Inflammatory macrophage (primary cell): ENCODE results near the gene POMT2.
"Not testable (repeated sequence)": the region's sequence is repeated elsewhere in the genome, so short reads cannot be mapped to it uniquely, and the experiment has no call there.

Source experiments
- DNase-seq, 2 donors: peaks; one replicate each; pipeline ENCODE4 v3.0.0-alpha.2; 2020 to 2022

Gene POMT2

DNA sequence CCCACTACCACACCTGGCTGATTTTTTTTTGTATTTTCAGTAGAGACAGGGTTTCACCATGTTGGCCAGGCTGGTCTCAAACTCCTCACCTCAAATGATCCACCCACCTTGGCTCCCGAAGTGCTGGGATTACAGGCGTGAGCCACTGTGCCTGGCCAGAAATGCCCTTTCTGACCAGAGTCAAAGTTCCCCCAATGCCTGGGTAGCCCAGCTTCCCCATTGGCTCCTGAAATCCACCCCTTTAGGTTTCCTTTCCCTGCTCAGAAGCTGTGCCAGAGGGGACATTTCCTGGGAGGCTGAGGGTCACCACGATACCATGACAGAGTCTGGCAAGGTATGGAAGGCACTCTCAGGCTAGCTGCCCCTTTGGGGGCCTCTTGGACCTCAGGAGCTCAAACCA is 3.6 kb upstream of the POMT2 start:
- DNase-seq: no peak

DNA sequence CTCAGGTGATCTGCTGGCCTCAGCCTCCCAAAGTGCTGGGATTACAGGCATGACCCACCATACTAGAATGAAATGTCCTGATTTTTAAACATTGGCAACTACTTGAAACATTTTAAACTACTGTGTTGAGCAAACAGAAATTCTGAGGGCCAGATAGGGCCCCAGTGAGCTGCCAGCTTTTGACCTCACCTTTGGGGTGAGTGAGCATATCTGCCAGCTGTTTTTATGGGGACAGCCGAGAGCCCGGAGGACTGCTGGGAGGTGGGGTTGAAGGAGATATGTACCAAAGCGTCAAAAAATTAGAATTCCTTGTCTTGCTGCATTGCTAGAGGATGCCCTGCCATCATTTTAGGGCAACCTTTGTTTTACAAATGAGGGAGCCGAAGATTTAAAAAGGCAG is 2.9 kb upstream of the POMT2 start:
- DNase-seq: no peak

DNA sequence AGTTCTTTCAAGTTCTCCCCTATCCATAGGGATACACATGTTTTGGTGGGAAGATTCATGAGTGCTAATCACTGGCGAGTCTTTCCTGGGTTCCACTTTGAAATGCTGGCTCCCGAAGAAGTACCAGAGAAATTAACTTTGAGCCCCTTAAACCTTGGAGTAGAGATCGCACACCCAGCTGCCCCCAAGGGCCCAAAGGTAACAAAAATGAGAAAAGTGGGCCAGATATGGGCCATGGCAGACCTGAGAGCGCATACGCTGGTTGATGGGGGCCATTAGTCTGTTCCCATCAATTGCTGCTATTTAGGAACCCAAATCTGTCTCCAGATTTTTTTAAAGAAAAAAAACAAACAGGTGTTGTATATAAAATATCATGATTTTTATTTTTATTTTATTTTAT is 2.3 kb upstream of the POMT2 start:
- DNase-seq: no peak

DNA sequence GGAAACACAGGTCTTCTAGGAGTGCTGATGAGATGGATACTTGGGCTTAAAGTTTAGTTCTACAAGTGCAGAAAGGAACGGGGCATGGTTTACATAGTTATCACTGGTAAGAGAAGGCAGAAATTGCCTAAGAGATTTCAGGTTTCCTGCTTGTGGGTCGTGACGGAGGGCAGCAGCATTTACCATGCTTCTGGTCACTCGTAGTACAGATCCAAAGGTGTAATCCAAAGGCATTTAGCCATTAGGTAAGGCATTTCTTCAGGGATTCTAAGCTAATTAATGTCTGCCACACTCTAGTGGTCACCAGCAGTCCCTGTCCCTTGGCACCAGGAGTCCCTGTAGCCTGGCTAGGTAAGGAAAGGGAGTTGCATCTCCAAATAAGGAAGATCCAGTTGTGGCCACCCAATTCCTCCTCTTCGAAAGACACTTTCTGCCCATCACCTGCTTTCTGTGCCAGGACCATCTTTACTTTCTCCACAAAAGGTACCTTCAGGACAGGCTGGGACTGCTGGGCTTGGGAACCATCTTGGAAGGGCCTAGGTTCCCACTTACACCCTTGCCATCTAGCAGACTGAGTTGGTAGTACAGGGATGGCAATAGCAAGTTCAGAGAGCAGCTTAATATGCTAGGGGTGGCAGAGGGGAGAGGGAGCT is 1.7 kb upstream of the POMT2 start:
- no peak for DNase-seq

DNA sequence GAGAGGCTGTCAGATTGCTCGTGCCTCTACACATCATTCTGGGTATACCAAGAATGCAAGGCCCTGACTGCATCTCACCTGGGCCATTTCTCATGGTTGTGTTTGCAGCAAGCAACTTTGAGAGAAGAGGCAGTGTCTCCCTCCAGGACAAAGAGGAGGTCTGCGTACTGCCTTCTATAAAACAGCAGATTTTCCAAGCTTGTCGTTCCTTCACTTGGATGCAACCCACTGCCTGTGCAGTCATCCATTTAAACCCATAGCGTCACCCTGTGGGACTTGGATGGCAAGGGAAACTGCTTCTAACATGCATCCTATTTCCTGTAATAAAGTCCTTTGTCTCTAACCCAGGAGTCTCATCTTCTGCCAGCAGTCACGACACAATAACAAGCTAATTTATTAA is 1.3 kb downstream of the POMT2 start:
- no peak for DNase-seq

DNA sequence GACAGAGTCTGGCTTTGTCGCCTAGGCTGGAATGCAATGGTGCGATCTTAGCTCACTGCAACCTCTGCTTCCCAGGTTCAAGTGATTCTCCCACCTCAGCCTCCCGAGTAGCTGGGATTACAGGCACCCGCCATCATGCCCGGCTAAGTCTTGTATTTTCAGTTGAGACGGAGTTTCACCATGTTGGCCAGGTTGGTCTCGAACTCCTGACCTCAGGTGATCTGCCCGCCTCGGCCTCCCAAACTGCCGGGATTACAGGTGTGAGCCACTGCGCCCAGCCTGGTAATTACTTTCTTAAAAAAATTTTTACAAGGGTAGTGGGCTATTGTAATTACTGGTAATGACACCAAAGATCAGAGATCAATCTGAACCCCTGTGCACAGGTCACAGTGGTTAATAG is 1.9 kb downstream of the POMT2 start:
- not testable (repeated sequence) for DNase-seq

DNA sequence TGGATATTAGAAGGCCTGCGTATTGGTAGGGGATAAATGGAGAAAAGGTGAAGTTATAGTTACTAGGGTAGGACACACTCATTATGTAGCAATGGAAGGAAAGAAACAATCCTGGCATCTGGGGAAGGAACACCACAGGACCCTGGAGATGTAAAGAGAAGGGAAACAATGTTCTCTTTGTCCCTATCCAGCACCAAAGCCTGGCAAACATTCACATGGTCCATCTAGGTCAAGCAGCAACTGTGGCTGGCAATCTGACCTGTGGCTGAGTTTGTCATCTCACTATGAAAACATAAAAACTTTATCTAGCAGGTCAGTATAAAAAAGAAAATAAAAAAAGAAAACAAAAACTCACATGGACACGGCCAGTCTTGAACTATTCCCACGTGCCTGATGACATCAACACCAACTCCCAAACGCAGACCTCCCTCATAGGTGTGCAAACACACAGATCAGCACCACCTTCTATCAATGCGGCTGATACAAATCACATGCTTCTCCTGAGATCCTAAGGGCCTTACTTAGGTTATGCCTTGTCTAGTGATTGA is 2.6 kb downstream of the POMT2 start:
- no peak for DNase-seq

DNA sequence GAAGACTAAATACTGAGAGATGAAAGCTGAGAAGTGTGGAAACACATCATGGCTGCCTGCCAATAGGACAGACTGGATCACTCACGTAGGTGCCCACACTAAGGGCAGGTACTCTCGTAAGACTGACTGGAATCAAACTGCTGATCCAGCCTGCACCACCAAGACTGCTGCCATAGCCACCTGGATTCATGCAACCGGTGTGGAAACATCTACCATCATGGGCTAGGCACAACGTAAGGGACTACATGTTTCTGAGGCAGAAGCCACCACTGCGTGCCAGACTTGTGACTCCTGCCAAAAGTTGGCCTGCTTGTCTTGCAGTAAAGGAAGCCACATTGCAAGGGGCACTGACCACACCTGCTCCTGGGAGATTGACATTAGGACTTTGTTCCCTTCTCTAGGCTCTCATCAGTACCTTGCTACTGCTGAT is 3.8 kb downstream of the POMT2 start:
- no peak for DNase-seq

DNA sequence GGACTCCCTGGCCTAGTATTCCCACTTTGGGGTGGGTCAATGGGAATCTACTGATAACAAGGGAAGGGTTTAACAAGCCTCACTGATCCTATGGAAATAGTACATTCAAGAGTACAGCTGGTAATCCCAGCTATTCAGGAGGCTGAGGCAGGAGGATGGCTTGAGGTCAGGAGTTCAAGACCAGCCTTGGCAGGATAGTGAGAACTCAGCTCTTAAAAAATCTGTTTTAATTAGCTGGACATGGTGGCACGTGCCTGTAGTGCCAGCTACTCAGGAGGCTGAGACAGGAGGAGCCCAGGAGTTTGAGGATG is 4.5 kb downstream of the POMT2 start:
- DNase-seq: no peak

DNA sequence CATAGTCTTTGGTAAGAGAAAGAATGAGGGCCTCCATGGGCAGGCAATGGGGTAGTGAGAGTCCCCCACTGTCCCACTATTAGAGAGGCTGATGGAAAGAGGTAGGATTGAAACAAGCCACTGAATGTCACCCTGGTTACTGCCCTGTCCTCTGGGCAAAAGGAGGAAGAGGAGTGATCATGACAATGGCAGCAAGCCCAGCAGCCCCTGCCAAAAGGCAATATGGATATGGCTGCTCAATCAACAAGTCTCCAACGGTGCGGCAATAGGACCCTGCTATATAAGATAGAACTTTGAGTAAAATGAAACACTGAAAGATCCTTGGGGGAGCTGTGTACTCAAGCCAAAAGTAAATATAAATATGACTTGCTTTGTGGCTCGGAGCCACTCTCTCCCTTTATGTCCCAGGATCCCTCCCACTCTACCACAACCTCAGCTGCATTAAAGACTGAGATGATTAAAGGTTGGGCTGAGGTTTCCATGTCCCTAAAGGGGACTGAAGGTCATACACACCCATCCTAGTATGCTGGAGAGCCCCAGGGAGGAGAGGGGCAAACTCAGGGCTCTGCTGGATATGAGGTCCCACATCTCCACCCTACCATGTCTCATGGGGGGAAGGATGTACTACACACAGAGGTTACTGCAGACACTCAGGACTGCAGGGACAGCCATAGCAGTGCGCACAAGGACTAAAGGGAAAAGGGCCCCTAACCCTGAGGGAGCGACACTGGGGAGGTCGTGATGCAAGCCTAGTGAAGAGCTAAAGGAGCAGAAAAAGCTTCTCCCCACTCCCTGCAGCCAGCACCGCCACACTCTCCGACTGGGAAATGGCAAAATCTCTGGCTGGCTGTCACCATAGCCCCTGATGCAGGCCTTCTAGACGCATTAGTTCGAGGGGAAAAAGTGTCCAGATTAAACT is 5.9 kb downstream of the POMT2 start:
- no peak for DNase-seq

DNA sequence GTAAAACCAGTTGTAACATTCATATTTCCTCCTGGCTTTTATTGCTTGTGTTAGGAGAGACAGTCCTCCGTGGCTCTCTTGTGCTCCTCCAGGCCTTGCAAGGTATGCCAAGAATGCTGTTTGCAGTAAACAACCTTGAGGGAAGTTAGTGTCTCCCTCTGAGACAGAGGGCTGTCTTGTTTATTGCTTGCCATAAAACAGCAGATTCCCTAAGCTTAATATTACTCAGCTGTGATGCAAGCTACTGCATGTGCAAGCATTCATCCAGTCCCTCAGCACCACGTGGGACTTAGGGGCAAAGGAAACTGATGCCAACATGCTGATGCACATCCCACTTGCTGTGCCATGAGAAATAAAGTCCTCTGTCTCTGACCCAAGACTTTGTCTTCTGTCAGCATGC is 6.6 kb downstream of the POMT2 start:
- DNase-seq: peak; percentile 44 to 59

DNA sequence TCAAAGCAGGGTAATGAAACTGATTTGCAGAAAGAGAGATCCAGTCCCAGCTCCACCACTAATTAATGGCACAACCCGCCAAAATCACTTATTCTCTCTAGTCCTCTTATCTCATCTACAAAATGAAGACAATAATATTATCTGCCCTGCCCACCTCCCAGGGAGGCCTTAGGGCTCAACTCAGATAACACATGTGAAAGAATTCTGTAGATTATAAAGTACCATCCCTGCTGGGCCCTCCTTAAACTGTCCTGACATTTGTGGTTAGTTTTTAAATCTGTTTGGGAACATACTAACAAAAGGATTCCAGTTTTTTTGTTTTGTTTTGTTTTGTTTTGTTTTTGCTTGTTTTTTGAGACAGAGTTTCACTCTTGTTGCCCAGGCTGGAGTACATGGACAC is 7.3 kb downstream of the POMT2 start:
- DNase-seq: no peak

DNA sequence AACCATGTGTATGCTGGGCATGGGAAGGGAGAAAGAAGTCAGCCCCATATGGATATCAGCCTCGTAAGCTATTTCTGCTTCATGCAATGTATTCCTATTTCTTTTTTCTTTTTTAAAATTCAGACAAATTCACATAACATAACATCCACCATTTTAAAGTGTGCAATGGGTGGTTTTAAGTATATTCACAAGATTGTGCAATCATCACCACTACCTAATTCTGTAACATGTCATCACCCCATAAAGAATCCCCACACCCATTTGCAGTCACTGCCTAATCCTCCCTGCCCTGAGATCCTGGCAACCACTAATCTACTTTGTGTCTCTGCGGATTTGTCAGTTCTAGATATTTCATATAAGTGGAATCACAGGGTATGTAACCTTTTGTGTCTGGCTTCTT is 9.5 kb downstream of the POMT2 start:
- no peak for DNase-seq

DNA sequence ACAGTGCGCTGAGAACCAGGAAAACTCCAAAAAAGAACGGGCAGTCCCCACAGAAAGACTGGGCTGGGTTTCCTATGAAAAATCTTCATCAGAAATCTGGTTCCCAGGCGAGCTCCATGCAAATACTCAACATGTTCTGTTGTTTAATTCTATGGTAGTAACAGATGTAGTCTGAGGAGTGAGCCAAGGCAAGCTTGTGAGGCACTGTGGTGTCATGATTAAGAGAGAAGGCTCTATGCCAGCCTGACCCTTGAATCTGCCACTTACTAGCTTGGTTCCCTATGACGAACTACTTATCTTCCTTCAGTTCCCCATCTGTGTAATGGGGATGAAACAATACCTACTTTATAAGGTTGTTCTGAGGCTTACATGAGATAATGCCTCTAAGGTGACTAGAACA is 10.7 kb downstream of the POMT2 start:
- DNase-seq: no peak

DNA sequence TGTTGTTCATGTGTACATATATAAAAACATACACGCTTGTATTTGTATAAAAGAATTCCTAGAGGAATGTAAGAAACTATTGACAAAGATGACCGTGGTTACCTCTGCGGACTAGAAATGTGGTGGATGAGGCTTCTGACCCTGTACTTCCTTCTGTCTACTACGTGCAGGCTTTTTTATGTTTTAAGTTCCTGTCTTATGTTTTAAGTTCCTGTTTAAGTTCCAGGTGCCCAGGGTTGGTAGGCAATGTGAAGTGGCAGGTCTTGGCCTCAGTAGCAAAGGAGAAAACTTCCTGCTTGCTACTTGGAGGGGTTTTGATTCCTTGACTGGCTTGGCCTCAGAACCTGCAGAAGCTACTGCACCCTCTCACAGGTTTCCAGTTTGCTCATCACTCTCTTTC is 11.6 kb downstream of the POMT2 start:
- peak; percentile 19 to 30 for DNase-seq

DNA sequence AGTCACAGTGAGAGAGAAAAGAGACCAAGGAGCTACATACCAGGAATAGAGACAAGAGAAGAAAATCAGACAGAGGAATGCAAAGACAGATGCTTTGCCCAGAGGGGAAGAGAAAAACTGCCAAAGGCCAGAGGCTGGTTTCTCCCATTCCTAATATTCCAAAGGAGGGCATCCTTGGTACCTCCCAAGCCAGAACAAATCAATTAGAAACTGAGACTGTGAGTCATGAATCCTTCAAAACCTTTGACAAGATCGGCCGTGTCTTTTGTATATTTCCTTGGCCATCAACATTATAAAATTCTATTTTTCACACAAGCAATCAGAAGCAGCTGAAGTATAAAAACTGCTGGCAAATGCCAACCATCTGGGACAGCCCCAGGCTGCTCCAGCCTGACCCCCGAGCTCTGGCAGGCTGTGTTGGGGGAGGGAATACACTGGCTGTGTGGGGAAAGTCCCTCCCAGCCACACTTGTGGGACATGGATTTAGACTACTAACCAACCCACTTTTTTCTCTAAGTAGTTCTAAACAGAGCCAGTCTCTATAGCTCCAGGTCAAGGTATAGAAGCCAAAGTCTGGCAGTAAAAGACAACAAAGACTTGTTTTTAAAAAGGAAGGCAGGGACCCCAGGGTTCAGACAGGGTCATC is 13.7 kb downstream of the POMT2 start:
- DNase-seq: no peak

DNA sequence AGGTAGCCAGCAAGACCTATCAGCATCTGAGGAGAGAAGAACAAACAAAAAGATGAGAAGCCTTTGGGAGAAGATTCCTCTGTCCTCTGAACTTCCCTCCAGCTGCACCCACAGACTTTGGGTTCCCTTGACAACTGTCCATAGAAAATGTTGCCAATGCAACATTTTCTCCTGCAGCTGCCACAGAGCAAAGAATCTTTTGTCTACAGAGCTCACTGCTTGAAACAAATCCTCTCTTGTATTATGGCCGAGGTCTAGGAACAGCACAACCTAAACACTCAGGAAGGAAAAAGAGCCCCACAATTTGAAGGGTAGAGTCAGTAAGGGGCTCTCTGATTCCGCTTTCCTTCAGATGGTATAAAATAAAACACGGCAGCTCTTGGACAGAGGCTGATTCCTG is 14.3 kb downstream of the POMT2 start:
- peak in 1 of 2 donors; percentile 52 for DNase-seq

DNA sequence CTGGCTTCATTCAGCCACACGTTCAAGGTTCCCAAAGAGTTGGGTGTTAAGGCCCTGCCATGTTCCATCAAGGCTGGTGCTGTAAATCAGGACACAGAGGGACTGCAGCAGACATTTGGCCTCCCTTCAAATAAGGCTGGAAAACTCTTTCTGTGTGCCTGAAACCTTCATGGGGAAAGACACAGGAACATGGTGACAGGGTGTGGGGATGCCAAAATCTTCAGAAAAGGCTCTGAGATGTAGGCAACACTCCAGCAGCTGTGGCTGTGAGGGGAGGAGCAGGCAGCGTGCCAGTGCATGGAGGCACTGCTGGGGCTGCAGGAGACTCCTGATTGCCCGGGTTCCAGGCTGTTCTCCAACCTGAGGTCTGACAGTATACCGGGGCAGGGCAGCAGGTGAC is 15.0 kb downstream of the POMT2 start:
- no peak for DNase-seq

DNA sequence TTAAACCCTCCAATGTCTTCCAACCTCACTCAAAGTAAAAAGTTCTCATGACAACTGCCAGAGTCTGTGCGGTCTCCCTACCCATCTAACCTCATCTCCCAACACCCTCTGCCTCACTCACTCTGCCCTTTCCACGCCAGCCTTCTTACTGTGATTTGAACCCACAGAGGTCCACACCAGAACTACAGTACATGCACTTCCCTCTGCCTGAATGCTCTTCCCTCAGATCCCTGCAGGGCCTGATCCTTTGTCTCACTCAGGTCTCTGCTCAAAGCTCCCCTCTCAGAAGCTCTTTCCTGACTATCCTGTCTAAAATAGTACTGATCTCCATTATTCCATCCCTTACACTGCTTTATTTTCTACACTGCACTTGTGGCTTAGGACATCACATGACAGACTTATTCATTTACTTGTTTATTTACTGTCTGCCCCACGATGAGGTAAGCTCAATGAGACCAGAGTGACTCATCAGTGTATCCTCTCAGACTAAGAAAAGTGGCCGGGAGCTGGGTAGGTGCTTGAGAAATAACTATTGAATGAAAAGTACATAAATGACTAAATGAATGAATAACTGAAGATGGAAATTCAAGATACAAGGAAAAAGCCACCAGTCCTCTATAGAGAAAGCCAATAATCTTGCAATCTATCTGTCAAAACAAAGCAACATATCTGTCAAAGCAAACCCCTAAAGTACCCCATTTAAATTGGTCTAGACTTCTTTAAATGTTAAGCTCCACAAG is 17.1 kb downstream of the POMT2 start:
- DNase-seq: peak; percentile 77 to 86

DNA sequence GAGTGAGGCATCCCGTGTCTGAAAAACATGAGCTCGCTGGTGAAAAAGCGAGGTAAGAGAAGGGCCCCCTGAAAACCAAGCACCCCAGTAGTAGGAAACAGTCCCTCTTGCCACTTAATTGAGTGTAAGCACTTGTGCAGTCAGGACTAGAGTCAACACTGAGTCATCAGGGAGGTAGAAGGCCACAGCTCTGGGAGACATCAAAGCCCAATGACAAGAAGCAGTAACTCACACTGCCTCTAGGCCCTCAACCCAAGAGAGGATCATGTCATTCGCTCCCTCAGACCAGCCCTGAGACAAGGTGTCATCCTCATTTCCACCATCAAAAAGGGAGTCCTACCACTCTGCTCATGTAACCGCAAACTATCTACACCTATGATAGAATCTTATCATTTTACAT is 17.8 kb downstream of the POMT2 start:
- DNase-seq: peak in 1 of 2 donors; percentile 42

DNA sequence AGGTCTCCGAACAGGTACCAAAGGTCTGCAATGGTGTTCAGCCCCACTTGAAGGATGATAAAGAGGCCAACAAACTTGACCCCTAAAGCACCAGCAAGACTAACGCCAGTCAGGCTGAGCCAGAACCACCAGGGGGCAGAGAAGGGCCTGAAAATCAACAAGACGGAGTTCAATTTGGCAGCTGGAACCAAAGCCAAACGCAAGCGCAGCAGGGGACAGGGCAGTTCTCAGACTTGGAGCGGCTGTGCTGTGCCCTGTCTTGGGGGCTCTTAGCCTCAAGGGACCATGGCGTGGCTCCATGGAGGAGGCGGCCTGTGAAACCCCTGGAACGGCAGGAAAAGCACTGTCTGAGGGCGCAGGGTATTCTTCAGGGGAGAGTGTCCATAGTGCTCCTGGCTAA is 19.6 kb downstream of the POMT2 start:
- peak; percentile 75 to 83 for DNase-seq

DNA sequence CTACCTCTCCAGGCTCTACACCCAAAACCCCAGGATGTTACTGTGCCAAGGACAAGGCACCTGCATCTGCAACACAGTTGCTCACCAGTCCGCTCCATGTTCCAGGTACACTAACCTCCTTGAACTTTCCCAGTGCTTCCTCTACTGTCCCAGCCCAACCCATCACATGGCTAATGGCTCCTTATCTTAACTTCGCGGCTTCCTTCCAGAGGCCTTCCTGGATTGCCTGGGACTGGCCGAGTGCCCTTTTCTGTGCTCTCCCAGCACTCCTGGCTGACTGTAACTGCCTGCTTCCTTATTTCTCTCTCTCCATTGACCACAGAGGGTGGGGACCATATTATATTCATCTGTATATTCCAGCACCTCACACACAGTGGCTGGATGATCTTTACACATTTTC is 20.9 kb downstream of the POMT2 start:
- DNase-seq: no peak

DNA sequence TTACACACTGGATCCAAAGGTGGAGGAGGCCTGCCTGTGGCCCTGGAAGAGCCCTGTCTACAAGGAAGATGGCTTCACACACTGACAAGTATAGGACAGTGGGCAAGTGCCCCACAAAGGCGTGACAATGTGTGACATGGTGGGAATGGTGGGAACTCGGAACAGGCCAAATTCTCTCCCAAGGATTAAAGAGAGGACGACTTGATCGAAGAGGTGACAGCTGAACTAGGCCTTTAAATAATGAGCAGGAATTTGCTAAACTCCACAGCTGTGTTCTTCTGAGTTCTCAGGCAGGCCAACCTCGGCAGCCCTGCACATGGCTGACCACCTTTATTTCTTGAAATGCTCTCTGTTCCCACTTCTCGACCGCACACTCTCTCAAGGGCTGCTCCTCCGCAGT is 23.8 kb downstream of the POMT2 start:
- DNase-seq: no peak
